HG03280 (cell line): Measurements from ENCODE around the gene PIGQ.
A peak's percentile ranks its signal among the peaks of the same experiment; 100 is the strongest.
"Not testable (repeated sequence)": the region's sequence is repeated elsewhere in the genome, so short reads cannot be mapped to it uniquely, and the experiment has no call there.

Experiments used
- ATAC-seq: cut with Tn5 transposase; IDR thresholded peaks from one replicate; pipeline ENCODE4 v1.9.1; 2021; ENCODE audit warnings: mild to moderate bottlenecking, moderate library complexity; ENCODE audit not compliant: unreplicated experiment

PIGQ gene

GRCh38 chr16:583815-584591 lies 14.2 kb downstream of the PIGQ start:
- no peak for ATAC-seq

GRCh38 chr16:585351-585750 lies 15.6 kb downstream of the PIGQ start:
- no peak for ATAC-seq

GRCh38 chr16:586047-586644 lies 16.4 kb downstream of the PIGQ start:
- ATAC-seq = no peak

GRCh38 chr16:586645-587590 lies 17.1 kb downstream of the PIGQ start:
- ATAC-seq = no peak

GRCh38 chr16:588639-588888 lies 18.8 kb downstream of the PIGQ start:
- peak; percentile 2 for ATAC-seq

- ATAC-seq = peak; percentile 74
Observed at GRCh38 chr16:588889-589657, 19.3 kb downstream of the PIGQ start.

GRCh38 chr16:589658-590187 lies 20.0 kb downstream of the PIGQ start, which contains the start of gene RAB40C:
RAB40C (plus strand) TSS chr16:590066; CDS start chr16:590292, 226 bp downstream.
- ATAC-seq = peak; percentile 73

- no peak for ATAC-seq
Observed at GRCh38 chr16:590188-590814, 20.5 kb downstream of the PIGQ start.

GRCh38 chr16:590815-591200 lies 21.0 kb downstream of the PIGQ start:
- ATAC-seq = no peak

GRCh38 chr16:591231-591630 lies 21.5 kb downstream of the PIGQ start:
- ATAC-seq = no peak

- no peak for ATAC-seq
Observed at GRCh38 chr16:591892-592517, 22.2 kb downstream of the PIGQ start.

- ATAC-seq = no peak
Observed at GRCh38 chr16:592518-593306, 22.9 kb downstream of the PIGQ start.

- ATAC-seq = no peak
Observed at GRCh38 chr16:593406-593805, 23.6 kb downstream of the PIGQ start.

GRCh38 chr16:593807-594206 lies 24.0 kb downstream of the PIGQ start:
- no peak for ATAC-seq

- no peak for ATAC-seq
Observed at GRCh38 chr16:595094-595528, 25.3 kb downstream of the PIGQ start.

GRCh38 chr16:595942-596735 lies 26.4 kb downstream of the PIGQ start:
- ATAC-seq = no peak

- no peak for ATAC-seq
Observed at GRCh38 chr16:596736-597060, 26.9 kb downstream of the PIGQ start.

- not testable (repeated sequence) for ATAC-seq
Observed at GRCh38 chr16:597655-598054, 27.9 kb downstream of the PIGQ start.
